Sigmoid colon (tissue), 4 donors: ENCODE measurements around the gene IGLL1.

Experiments used
- EP300 ChIP-seq, 4 donors: sonication (generic); formaldehyde crosslinking; IDR thresholded peaks; one replicate each; pipeline ENCODE4 v1.6.1; 2017; ENCODE audit warnings: antibody characterized with exemption in 4 of 4
- POLR2A ChIP-seq, 2 donors: fragments of 450-650 bp; IDR thresholded peaks; one replicate each; pipeline ENCODE4 v1.6.1; 2016; ENCODE audit warnings: antibody characterized with exemption in 2 of 2, mild to moderate bottlenecking in 2 of 2, moderate library complexity in 2 of 2
- POLR2AphosphoS5 ChIP-seq, 4 donors: sonication (generic); formaldehyde crosslinking; IDR thresholded peaks; one replicate each; pipeline ENCODE4 v1.6.1; 2017; ENCODE audit warnings: antibody characterized with exemption in 4 of 4
- TF ChIP-seq, protein P1 (sequence below), 4 experiments: fragments of 450-650 bp in 3 of 4; fragments of 200-600 bp in 1 of 4; IDR thresholded peaks; one replicate each; pipeline ENCODE4 v1.5.1; 2016 to 2019; ENCODE audit warnings: antibody characterized with exemption in 4 of 4, mild to moderate bottlenecking in 3 of 4, moderate library complexity in 2 of 4

DNA sequence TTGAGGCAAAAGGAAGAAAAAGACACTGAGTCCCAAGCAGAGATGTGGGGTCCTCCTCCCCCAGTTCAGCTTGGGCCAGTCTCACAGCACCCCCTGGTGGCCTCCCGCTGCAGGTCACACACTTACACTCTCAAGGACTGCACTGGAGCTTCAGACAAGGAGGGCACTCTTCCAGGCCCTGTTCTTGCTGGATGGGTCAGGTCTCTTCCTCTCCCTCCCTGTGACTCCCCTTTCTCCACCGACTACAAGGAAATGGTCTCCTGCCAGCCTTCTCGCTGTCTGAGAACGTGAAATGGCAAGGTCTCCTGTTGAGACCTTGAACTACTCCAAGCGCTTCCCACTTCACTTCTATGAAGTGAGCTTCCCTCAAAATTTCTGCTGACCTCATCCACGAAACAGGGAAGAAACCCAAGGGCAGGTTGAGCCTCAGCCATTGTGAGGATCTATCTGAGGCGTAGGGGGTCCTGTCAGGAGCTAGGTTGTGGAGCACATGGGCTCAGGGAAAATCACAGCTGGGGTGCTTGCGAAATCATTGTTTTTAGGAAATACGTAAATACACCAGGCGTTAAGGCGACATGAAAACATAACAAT is 11.2 kb upstream of the IGLL1 start:
- TF ChIP-seq POLR2A (IDR thresholded peaks at IDR 0.05) = no peak
- no peak for TF ChIP-seq POLR2AphosphoS5 (IDR thresholded peaks at IDR 0.05)
- TF ChIP-seq, protein P1, sequence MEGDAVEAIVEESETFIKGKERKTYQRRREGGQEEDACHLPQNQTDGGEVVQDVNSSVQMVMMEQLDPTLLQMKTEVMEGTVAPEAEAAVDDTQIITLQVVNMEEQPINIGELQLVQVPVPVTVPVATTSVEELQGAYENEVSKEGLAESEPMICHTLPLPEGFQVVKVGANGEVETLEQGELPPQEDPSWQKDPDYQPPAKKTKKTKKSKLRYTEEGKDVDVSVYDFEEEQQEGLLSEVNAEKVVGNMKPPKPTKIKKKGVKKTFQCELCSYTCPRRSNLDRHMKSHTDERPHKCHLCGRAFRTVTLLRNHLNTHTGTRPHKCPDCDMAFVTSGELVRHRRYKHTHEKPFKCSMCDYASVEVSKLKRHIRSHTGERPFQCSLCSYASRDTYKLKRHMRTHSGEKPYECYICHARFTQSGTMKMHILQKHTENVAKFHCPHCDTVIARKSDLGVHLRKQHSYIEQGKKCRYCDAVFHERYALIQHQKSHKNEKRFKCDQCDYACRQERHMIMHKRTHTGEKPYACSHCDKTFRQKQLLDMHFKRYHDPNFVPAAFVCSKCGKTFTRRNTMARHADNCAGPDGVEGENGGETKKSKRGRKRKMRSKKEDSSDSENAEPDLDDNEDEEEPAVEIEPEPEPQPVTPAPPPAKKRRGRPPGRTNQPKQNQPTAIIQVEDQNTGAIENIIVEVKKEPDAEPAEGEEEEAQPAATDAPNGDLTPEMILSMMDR (IDR thresholded peaks at IDR 0.05) = peak in 3 of 4 experiments; percentile 53 to 74 (median 63)
- no peak for TF ChIP-seq EP300 (IDR thresholded peaks at IDR 0.05)
